Measurements from ENCODE around the gene CACNA1C. TPM values are rescaled to one million over a fixed set of nuclear protein-coding genes. Genes with fewer than 3 reads are reported as not detected.

CACNA1C gene
- total RNA-seq, 1 donor from 2014 or later, result 11.7 TPM

- Mint-ChIP-seq H3K9me3 (ENCODE audit: low read depth) (no peaks in the 10 kb centered on the region), H3K27me3 (peaks cover 14% of the 10 kb centered on the region), H3K36me3 (ENCODE audit: insufficient read depth) (no peaks in the 10 kb centered on the region), H3K4me3 (ENCODE audit: low read depth) (no peak overlapping the region), H3K4me1 (ENCODE audit: low read depth) (peaks cover 2% of the 10 kb centered on the region), H3K27ac (no peak overlapping the region)
- TF ChIP-seq CTCF (IDR thresholded peaks at IDR 0.05; ENCODE audit: unreplicated experiment), result peak; percentile 10
- DNase-seq (ENCODE audit: low spot score, unreplicated experiment), result no peak
Measured at GRCh38 chr12:2183556-2184541, 131.1 kb downstream of the CACNA1C start.

- peaks cover 12% of the 10 kb centered on the region for H3K27me3 Mint-ChIP-seq
- H3K36me3 Mint-ChIP-seq (ENCODE audit: insufficient read depth), result no peaks in the 10 kb centered on the region
- DNase-seq (ENCODE audit: low spot score, unreplicated experiment), result no peak
- H3K9me3 Mint-ChIP-seq (ENCODE audit: low read depth), result no peaks in the 10 kb centered on the region
- H3K27ac Mint-ChIP-seq, result no peak overlapping the region
- peaks cover 2% of the 10 kb centered on the region for H3K4me1 Mint-ChIP-seq (ENCODE audit: low read depth)
- H3K4me3 Mint-ChIP-seq (ENCODE audit: low read depth), result no peak overlapping the region
- no peak for TF ChIP-seq CTCF (IDR thresholded peaks at IDR 0.05; ENCODE audit: unreplicated experiment)
Measured at GRCh38 chr12:2185751-2186341, 133.1 kb downstream of the CACNA1C start.

GRCh38 chr12:2187195-2187945, 134.6 kb downstream of the CACNA1C start:
- H3K4me1 Mint-ChIP-seq (ENCODE audit: low read depth), result peaks cover 2% of the 10 kb centered on the region
- H3K27ac Mint-ChIP-seq, result no peak overlapping the region
- H3K4me3 Mint-ChIP-seq (ENCODE audit: low read depth), result no peak overlapping the region

GRCh38 chr12:2190085-2190484, 137.3 kb downstream of the CACNA1C start:
- H3K4me1 Mint-ChIP-seq (ENCODE audit: low read depth), result peaks cover 9% of the 10 kb centered on the region
- no peak overlapping the region for H3K4me3 Mint-ChIP-seq (ENCODE audit: low read depth)
- no peaks in the 10 kb centered on the region for H3K36me3 Mint-ChIP-seq (ENCODE audit: insufficient read depth)
- no peak for DNase-seq (ENCODE audit: low spot score, unreplicated experiment)
- peaks cover 5% of the 10 kb centered on the region for H3K27me3 Mint-ChIP-seq
- H3K27ac Mint-ChIP-seq, result no peak overlapping the region
- no peak for TF ChIP-seq CTCF (IDR thresholded peaks at IDR 0.05; ENCODE audit: unreplicated experiment)
- H3K9me3 Mint-ChIP-seq (ENCODE audit: low read depth), result no peaks in the 10 kb centered on the region

More at GRCh38 chr12:2187195-2187945, 134.6 kb downstream of the CACNA1C start:
- Mint-ChIP-seq H3K9me3 (ENCODE audit: low read depth) (no peaks in the 10 kb centered on the region), H3K27me3 (peaks cover 9% of the 10 kb centered on the region), H3K36me3 (ENCODE audit: insufficient read depth) (no peaks in the 10 kb centered on the region)
- DNase-seq (ENCODE audit: low spot score, unreplicated experiment), result no peak
- TF ChIP-seq CTCF (IDR thresholded peaks at IDR 0.05; ENCODE audit: unreplicated experiment), result no peak

Measured in progenitor cell of endocrine pancreas (in vitro differentiated cells).